Measurements from ENCODE around the gene AXIN2.
"Not testable (repeated sequence)": the region's sequence is repeated elsewhere in the genome, so short reads cannot be mapped to it uniquely, and the experiment has no call there.

Gene AXIN2

DNA sequence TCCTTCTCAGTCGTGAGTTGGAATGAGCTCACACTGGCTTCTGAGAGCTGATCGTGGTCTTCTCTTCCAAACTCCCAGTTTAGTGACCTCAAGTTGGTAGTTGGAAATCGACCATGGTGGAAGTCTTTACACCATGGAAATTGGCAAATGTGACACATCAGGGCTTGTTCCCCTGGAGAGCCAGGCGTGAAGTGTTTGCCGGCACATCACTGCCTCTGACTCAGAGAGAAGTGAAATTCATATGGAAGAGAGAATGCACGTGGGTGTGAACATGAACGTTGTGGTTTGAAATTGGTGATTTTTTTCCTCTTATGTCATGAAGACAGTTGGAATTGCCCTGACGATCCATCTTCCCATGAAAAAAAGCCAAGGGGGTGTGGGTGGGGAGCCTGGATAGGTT is 47.4 kb downstream of the AXIN2 start:
- TF ChIP-seq CTCF (IDR thresholded peaks at IDR 0.05) = no peak
- Histone ChIP-seq H3K36me3 (no peaks in the 10 kb centered on the region), H3K4me3 (ENCODE audit: low read depth in 1 of 2, low read length in 1 of 2) (no peak overlapping the region), H3K27ac (no peak overlapping the region), H3K27me3 (no peaks in the 10 kb centered on the region), H3K9me3 (no peaks in the 10 kb centered on the region), H3K4me1 (ENCODE audit: control insufficient read depth in 1 of 2, insufficient read depth in 1 of 2, low read depth in 1 of 2, low read length in 1 of 2) (no peaks in the 10 kb centered on the region)

DNA sequence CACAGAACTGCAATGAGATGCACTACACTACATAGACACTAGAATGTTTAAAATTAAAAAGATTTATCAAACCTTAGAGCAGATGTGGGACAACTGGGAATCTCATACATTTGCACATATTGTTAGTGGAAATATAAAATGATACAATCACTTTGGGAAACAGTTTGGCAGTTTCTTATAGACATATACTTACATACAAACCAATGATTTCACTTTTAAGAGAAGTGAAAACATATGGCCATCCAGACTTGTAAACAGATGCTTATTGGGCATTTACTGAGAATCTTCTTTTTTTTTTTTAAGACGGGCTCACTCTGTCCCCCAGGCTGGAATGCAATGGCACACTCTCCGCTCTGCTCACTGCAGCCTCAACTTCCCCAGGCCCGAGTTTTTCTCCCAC is 50.1 kb downstream of the AXIN2 start:
- Histone ChIP-seq H3K9me3 (no peaks in the 10 kb centered on the region), H3K36me3 (no peaks in the 10 kb centered on the region), H3K4me3 (ENCODE audit: low read depth in 1 of 2, low read length in 1 of 2) (no peak overlapping the region), H3K4me1 (ENCODE audit: control insufficient read depth in 1 of 2, insufficient read depth in 1 of 2, low read depth in 1 of 2, low read length in 1 of 2) (no peaks in the 10 kb centered on the region), H3K27ac (no peak overlapping the region), H3K27me3 (no peaks in the 10 kb centered on the region)
- TF ChIP-seq CTCF (IDR thresholded peaks at IDR 0.05) = no peak

DNA sequence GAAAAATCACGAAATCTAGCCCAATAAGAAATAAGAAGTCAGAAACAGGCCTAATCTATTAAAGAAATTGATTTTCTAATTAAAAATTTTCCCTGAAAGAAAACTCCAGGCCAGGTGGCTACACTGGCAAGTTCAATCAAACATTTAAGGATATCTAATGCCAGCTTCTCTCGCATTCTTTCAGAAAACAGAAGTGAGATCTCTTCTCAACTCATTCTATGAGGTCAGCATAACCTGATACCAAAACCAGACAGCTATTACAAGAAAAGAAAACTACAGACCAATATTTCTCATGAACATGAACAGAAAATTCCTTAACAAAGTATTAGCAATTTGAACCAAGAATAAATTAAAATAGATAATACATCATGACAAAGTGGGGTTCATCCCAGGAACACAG is 52.4 kb downstream of the AXIN2 start:
- H3K27ac ChIP-seq = no peak overlapping the region
- H3K27me3 ChIP-seq = no peaks in the 10 kb centered on the region
- H3K4me1 ChIP-seq (ENCODE audit: control insufficient read depth in 1 of 2, insufficient read depth in 1 of 2, low read depth in 1 of 2, low read length in 1 of 2) = no peaks in the 10 kb centered on the region
- H3K9me3 ChIP-seq = no peaks in the 10 kb centered on the region
- H3K4me3 ChIP-seq (ENCODE audit: low read depth in 1 of 2, low read length in 1 of 2) = no peak overlapping the region
- H3K36me3 ChIP-seq = no peaks in the 10 kb centered on the region
- no peak for TF ChIP-seq CTCF (IDR thresholded peaks at IDR 0.05)

DNA sequence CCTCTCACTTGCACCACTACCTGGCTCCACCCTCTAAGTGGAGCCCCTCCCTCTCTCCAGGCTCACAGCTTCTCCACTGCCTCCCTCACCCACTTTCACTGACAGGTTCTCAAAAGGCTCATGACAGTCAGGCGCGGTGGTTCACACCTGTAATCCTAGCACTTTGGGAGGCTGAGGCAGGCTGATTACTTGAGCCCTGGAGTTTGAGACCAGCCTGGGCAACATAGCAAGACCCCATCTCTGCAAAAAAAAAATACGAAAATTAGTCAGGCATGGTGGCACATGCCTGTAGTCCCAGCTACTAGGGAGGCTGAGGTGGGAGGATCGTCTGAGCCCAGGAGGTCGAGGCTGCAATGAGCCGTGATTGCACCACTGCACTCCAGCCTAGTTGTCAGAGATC is 56.8 kb downstream of the AXIN2 start:
- not testable (repeated sequence) for H3K27ac ChIP-seq; H3K9me3 ChIP-seq; H3K4me3 ChIP-seq (ENCODE audit: low read depth in 1 of 2, low read length in 1 of 2); H3K4me1 ChIP-seq (ENCODE audit: control insufficient read depth in 1 of 2, insufficient read depth in 1 of 2, low read depth in 1 of 2, low read length in 1 of 2); H3K27me3 ChIP-seq; H3K36me3 ChIP-seq

DNA sequence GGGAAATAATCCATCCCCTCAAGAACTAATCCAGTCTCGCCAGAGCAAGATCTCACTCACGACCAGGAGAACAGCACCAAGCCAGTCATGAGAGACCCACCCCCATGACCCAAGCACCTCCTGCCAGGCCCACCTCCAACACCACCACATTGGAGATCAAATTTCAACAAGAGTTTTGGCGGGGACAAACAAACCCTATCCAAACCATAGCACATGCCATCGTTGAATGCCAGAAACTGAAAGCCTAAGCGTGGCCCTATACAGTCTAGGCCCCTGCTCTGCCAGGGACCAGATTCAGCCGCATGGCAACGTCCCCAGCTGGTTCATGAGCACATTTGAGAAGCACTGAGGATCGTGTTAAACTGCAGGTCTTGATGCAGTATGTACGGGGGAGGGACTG is 57.3 kb downstream of the AXIN2 start:
- Histone ChIP-seq H3K27ac (no peak overlapping the region), H3K9me3 (no peaks in the 10 kb centered on the region), H3K4me3 (ENCODE audit: low read depth in 1 of 2, low read length in 1 of 2) (no peak overlapping the region), H3K27me3 (no peaks in the 10 kb centered on the region), H3K4me1 (ENCODE audit: control insufficient read depth in 1 of 2, insufficient read depth in 1 of 2, low read depth in 1 of 2, low read length in 1 of 2) (no peaks in the 10 kb centered on the region), H3K36me3 (no peaks in the 10 kb centered on the region)
- TF ChIP-seq CTCF (IDR thresholded peaks at IDR 0.05) = no peak

DNA sequence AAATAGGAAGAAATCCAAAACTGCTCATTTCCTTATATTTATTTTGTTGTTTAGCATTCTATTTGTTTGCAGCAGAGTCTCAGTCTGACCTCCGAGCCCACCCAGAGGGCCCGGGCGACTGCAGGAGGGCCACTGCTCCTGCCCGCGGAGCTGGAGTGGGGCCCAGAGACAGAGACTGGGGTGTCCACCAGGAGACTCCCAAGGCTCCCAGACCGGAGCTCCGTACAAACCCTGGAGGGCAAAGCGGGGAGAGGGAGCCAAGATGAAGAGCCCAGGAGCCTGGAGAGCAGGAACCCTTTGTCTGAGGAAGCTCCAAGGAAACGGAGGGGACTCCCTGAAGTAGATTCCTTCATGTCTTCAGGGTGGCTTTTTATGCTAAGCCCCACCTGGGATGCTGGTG is 57.9 kb downstream of the AXIN2 start:
- no peak overlapping the region for H3K4me3 ChIP-seq (ENCODE audit: low read depth in 1 of 2, low read length in 1 of 2)
- H3K27me3 ChIP-seq = no peaks in the 10 kb centered on the region
- no peak for TF ChIP-seq CTCF (IDR thresholded peaks at IDR 0.05)
- no peaks in the 10 kb centered on the region for H3K36me3 ChIP-seq
- H3K4me1 ChIP-seq (ENCODE audit: control insufficient read depth in 1 of 2, insufficient read depth in 1 of 2, low read depth in 1 of 2, low read length in 1 of 2) = no peaks in the 10 kb centered on the region
- no peaks in the 10 kb centered on the region for H3K9me3 ChIP-seq
- no peak overlapping the region for H3K27ac ChIP-seq
